K562 (cell line): ENCODE results near the gene CD52. TPM values are rescaled to one million over a fixed set of nuclear protein-coding genes. Genes with fewer than 3 reads are reported as not detected.

ENCODE experiments used
- ATF4 ChIP-seq: fragments of 450-650 bp; formaldehyde crosslinking; IDR thresholded peaks from 2 replicates; pipeline ENCODE4 v1.4.0; 2022; ENCODE audit warnings: mild to moderate bottlenecking, moderate library complexity
- CUX1 ChIP-seq: fragments of 200-800 bp; sonication (Bioruptor generic); IDR thresholded peaks from 2 replicates; pipeline ENCODE4 v1.6.1; 2016; ENCODE audit warnings: missing genetic modification characterization, missing compliant biosample characterization
- ETS2 ChIP-seq: IDR thresholded peaks from 2 replicates; pipeline ENCODE4 v1.6.1; 2016; ENCODE audit warnings: borderline replicate concordance, missing genetic modification characterization, mild to moderate bottlenecking, moderate library complexity, missing compliant biosample characterization; ENCODE audit not compliant: poor library complexity, severe bottlenecking
- NFRKB ChIP-seq: fragments of 450-650 bp; IDR thresholded peaks from 2 replicates; pipeline ENCODE4 v1.6.1; 2016; ENCODE audit warnings: low read depth
- NONO ChIP-seq, 2 experiments: fragments of 200-400 bp in 1 of 2; fragments of 450-650 bp in 1 of 2; formaldehyde crosslinking in 1 of 2; IDR thresholded peaks; 2 replicates each; pipeline ENCODE4 v1.6.1; 2017; ENCODE audit warnings: low read depth in 2 of 2, mild to moderate bottlenecking in 2 of 2, moderate library complexity in 2 of 2, low read length in 1 of 2
- POLR2G ChIP-seq: fragments of 200-400 bp; formaldehyde crosslinking; IDR thresholded peaks from 2 replicates; pipeline ENCODE4 v1.6.1; 2017; ENCODE audit warnings: low read depth, mild to moderate bottlenecking, antibody characterized with exemption, low read length, moderate library complexity
- RNF2 ChIP-seq: sonication (generic); IDR thresholded peaks from 2 replicates; pipeline ENCODE4 v1.6.1; 2016
- SAP30 ChIP-seq: fragments of 200-600 bp; sonication (generic); IDR thresholded peaks from 2 replicates; pipeline ENCODE4 v1.6.1; 2012; ENCODE audit warnings: borderline replicate concordance, low read depth, mild to moderate bottlenecking, moderate library complexity, low read length, control low read depth, inconsistent platforms; ENCODE audit not compliant: insufficient read depth, poor library complexity, severe bottlenecking
- SNAPC5 ChIP-seq: fragments of 250-450 bp; sonication (Bioruptor Pico); IDR thresholded peaks from 2 replicates; pipeline ENCODE4 v1.8.0; 2021; ENCODE audit warnings: moderate library complexity, mild to moderate bottlenecking, inconsistent platforms
- SRSF9 ChIP-seq: fragments of 200-400 bp; formaldehyde crosslinking; IDR thresholded peaks from 2 replicates; pipeline ENCODE4 v1.6.1; 2017; ENCODE audit warnings: low read depth, low read length, borderline replicate concordance
- THRB ChIP-seq: fragments of 450-650 bp; formaldehyde crosslinking; conservative IDR thresholded peaks from 2 replicates; pipeline ENCODE4 v1.4.0; 2022; ENCODE audit warnings: mild to moderate bottlenecking, missing genetic modification characterization
- TOE1 ChIP-seq, 2 experiments: fragments of 450-650 bp in 1 of 2; sonication (generic) in 1 of 2; formaldehyde crosslinking in 1 of 2; IDR thresholded peaks; 2 replicates each; pipeline versions ENCODE4 v1.7.1 to v1.8.0; 2016 to 2022; ENCODE audit warnings: borderline replicate concordance in 2 of 2, mild to moderate bottlenecking in 2 of 2, antibody characterized with exemption in 1 of 2, inconsistent platforms in 1 of 2, low read depth in 1 of 2, missing genetic modification reagents in 1 of 2, moderate library complexity in 1 of 2
- U2AF2 ChIP-seq: fragments of 200-400 bp; formaldehyde crosslinking; optimal IDR thresholded peaks from 2 replicates; pipeline ENCODE3; 2017; ENCODE audit warnings: low read depth, mild to moderate bottlenecking, low read length
- ZNF584 ChIP-seq: fragments of 200-800 bp; sonication (Bioruptor generic); IDR thresholded peaks from 2 replicates; pipeline ENCODE4 v1.6.1; 2016; ENCODE audit warnings: low read depth, mild to moderate bottlenecking, missing genetic modification characterization, missing compliant biosample characterization
- polyA plus RNA-seq, 8 experiments: library from polyadenylated mRNA; depleted of rRNA in 4 of 8; stranded (reverse) in 5 of 8; unstranded in 3 of 8; fragments of >200 nt; fragmentation: Nextera tagmentation in 2 of 8; fragmentation: Illumina TruSeq in 1 of 8; extraction: Ambion mirVana in 2 of 8; extraction: Trizol in 1 of 8; gene quantifications; 2 replicates each; pipeline versions ENCODE4 v1.2.1 to v1.2.3, GENCODE V29; 2011 to 2014; ENCODE audit warnings: inconsistent platforms in 1 of 8, missing spikeins in 1 of 8
- total RNA-seq, 7 experiments: library from RNA; depleted of rRNA in 6 of 7; stranded (reverse); fragments of >200 nt in 6 of 7; fragmentation: Illumina TruSeq in 2 of 7; extraction: Trizol in 2 of 7; gene quantifications; 2 replicates each; pipeline versions ENCODE4 v1.2.1 to v1.2.3, GENCODE V29; 2011 to 2021; ENCODE audit warnings: low replicate concordance in 1 of 7

CD52 gene
- total and polyA plus RNA-seq, 9 of the 15 experiments (the other 6 are each of a cell fraction or from before 2014, with no cell fraction given): 34.9 to 488 (median 173) TPM

- TF ChIP-seq POLR2G (0 out of 2 replicates have a peak, but pooled peaks have one; percentile 20), NONO (IDR thresholded peaks at IDR 0.05; ENCODE audit: low read depth in 2 of 2, low read length in 1 of 2) (peak in 1 of 2 experiments; percentile 52; a peak in 1 of 4 replicates), SAP30 (no peak), ATF4 (CRISPR knock-in tag) (no peak), TOE1 (IDR thresholded peaks at IDR 0.05; ENCODE audit: borderline replicate concordance) (no peak), TOE1 (CRISPR knock-in tag; IDR thresholded peaks at IDR 0.05; ENCODE audit: borderline replicate concordance, low read depth) (no peak), ETS2 (tag) (no peak), THRB (no peak), SNAPC5 (CRISPR knock-in tag) (no peak), NFRKB (no peak), CUX1 (CRISPR knock-in tag) (no peak), SRSF9 (no peak), RNF2 (no peak), ZNF584 (CRISPR knock-in tag) (no peak), U2AF2 (no peak)
These were observed 46.0 kb downstream of the CD52 start (continued) for GRCh38 chr1:26363549-26364448.
